Upper lobe of right lung (tissue), 1 donor: ENCODE measurements around the gene PODXL. TPM values are rescaled to one million over a fixed set of nuclear protein-coding genes. Genes with fewer than 3 reads are reported as not detected.
A peak's percentile ranks its signal among the peaks of the same experiment; 100 is the strongest.

Source experiments
- ATAC-seq: fragments of 200-7000 bp; cut with Tn5 transposase; one replicate; pipeline ENCODE4 v1.9.1; 2020; ENCODE audit warnings: mild to moderate bottlenecking, moderate library complexity
- DNase-seq: peaks from one replicate; pipeline ENCODE4 v3.0.0-alpha.2; 2020
- H3K27ac ChIP-seq: fragments of 200-600 bp; one replicate; pipeline ENCODE4 v1.8.0; 2022
- H3K27me3 ChIP-seq: fragments of 200-600 bp; one replicate; pipeline ENCODE4 v1.8.0; 2022; ENCODE audit warnings: mild to moderate bottlenecking
- H3K36me3 ChIP-seq: fragments of 200-600 bp; one replicate; pipeline ENCODE4 v1.8.0; 2022
- H3K4me1 ChIP-seq: fragments of 200-600 bp; one replicate; pipeline ENCODE4 v1.8.0; 2022
- H3K4me3 ChIP-seq: fragments of 200-600 bp; one replicate; pipeline ENCODE4 v1.8.0; 2022; ENCODE audit warnings: mild to moderate bottlenecking
- H3K9me3 ChIP-seq: fragments of 200-600 bp; one replicate; pipeline ENCODE4 v1.8.0; 2022
- intact Hi-C: fragments of 100-400 bp; cut with DNase I; formaldehyde crosslinking; loops from one replicate; pipeline ENCODE4 v1.11.0; 2022
- total RNA-seq: library from RNA; stranded (reverse); fragmentation: NEBNext Ultra II Directional; extraction: Animal tissue kit (Norgen Biotek cat#: 25700); gene quantifications from one replicate; pipeline ENCODE4 v1.2.1, GENCODE V29; 2021
- TF ChIP-seq, protein P1 (sequence below): fragments of 200-600 bp; IDR thresholded peaks from one replicate; pipeline ENCODE4 v1.8.0; 2022; ENCODE audit warnings: antibody characterized with exemption
- donor health status: DM: no; HTN: yes; CAD: no; lungs with severe emphysema.

PODXL gene
- total RNA-seq, 1 donor from 2014 or later, result 99.9 TPM

DNA sequence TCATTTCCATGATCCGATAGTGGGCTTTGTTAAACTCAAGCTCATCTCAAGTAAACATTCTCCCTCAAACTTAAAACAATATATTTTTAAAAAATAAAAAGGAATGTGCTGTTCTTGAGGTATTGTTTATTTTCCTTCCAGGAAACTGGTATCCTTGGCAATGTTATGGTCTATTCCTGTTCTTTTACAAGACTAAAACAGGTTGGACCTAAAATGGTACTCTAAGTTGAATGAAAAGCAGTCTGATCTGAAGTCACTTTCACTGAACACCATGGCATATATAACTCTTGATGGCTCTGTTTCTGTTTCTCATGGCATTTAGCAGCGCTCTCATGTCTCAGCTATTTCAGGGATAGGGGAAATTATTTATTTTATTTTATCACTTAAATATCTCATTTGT, 70.1 kb downstream of the PODXL start:
- H3K36me3 ChIP-seq, result peaks cover 22% of the 10 kb centered on the region
- no peaks in the 10 kb centered on the region for H3K4me1 ChIP-seq
- TF ChIP-seq, protein P1, sequence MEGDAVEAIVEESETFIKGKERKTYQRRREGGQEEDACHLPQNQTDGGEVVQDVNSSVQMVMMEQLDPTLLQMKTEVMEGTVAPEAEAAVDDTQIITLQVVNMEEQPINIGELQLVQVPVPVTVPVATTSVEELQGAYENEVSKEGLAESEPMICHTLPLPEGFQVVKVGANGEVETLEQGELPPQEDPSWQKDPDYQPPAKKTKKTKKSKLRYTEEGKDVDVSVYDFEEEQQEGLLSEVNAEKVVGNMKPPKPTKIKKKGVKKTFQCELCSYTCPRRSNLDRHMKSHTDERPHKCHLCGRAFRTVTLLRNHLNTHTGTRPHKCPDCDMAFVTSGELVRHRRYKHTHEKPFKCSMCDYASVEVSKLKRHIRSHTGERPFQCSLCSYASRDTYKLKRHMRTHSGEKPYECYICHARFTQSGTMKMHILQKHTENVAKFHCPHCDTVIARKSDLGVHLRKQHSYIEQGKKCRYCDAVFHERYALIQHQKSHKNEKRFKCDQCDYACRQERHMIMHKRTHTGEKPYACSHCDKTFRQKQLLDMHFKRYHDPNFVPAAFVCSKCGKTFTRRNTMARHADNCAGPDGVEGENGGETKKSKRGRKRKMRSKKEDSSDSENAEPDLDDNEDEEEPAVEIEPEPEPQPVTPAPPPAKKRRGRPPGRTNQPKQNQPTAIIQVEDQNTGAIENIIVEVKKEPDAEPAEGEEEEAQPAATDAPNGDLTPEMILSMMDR, result no peak
- no peak for DNase-seq
- no peak overlapping the region for H3K4me3 ChIP-seq
- intact Hi-C loops, result no loop called here
- H3K9me3 ChIP-seq, result no peaks in the 10 kb centered on the region
- no peak overlapping the region for H3K27ac ChIP-seq
- no peaks in the 10 kb centered on the region for H3K27me3 ChIP-seq
- no peak for ATAC-seq

DNA sequence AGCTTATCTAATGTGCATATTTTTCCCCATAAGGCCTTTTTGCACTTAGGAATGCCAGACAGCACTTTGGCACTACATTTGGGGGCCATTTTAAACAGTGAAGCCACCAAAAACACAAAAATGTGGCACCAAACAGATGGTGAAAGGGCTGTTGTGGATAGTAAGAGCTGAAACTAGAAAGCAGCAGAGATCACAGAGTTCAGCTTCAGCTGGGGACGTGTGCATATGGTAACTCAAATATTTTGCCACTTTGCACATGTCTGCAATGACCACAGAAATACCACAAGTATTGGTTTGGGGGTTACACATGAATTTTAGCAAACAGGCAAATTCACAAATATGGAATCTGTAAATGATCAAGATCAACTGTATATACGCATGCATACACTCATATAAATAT, 72.8 kb downstream of the PODXL start:
- peaks cover 14% of the 10 kb centered on the region for H3K4me1 ChIP-seq
- TF ChIP-seq, protein P1, result no peak
- H3K27ac ChIP-seq, result no peak overlapping the region
- intact Hi-C loops, result no loop called here
- DNase-seq (no peak), ATAC-seq (no peak)
- H3K36me3 ChIP-seq, result peaks cover 20% of the 10 kb centered on the region
- H3K9me3 ChIP-seq, result no peaks in the 10 kb centered on the region
- no peaks in the 10 kb centered on the region for H3K27me3 ChIP-seq
- no peak overlapping the region for H3K4me3 ChIP-seq

DNA sequence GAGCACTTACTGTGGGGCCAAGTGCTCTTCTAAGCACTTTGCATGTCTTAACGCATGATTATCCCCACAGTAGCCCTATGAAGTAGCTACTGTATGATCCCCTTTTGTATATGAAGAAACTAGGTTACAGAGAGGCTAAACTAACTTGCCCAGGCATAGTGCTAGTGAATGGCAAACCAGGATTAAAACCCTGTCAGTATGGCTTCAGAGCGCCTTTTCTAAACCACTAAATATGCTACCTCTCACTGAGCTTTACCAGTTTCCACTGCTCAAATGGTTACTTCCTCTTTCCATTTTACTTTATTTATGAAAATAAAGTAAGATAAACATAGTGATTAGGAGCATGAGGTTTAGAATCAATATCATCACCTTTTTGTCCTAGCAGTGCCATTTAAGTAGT, 73.6 kb downstream of the PODXL start:
- Histone ChIP-seq H3K4me1 (peaks cover 14% of the 10 kb centered on the region), H3K9me3 (no peaks in the 10 kb centered on the region), H3K36me3 (peaks cover 12% of the 10 kb centered on the region), H3K4me3 (no peak overlapping the region), H3K27me3 (no peaks in the 10 kb centered on the region), H3K27ac (no peak overlapping the region)
- DNase-seq, result no peak
- intact Hi-C loops, result no loop called here
- no peak for ATAC-seq
- TF ChIP-seq, protein P1, result no peak

DNA sequence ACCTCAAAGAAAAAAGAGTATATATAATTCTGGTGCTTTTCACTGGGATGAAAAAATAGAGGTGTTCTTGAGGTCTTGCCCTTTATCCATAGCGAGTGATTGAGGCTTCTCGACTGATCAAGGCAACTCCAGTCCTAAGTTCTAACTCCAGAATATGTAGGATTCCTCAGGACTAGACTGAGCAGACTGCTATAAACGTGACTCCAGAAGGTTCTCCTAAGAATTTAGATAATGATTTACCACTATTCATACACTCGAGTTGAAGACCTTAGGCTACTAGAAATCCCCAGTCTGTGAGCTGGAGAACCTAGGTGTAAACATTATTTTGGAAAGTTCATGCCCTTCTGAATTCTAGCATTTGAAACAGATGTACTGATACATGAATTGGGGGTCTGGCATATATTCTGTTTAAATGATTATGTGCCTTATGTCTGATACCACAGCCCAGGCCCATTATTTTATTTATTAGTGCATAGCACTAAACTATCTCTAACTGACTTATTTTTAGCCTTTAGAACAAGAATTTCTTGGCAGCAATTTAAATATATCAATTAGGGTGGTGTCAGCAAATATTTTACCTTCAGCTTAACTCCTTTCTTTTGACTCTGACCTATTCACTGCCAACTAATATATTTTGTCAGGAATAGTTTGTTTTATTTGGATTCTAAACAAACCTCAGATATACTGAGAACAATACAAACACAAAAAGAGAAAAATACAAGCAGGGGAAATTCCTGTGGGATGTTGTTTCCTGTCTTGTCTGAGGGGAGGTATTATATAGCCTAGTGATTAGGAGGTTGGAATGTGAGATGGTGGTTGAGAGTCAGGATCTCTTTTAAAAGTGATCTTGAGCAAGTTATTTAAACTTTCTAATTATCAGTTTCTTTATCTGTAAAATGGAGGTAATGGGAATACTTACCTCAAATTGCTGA, 75.8 kb downstream of the PODXL start:
- Histone ChIP-seq H3K27ac (no peak overlapping the region), H3K4me3 (no peak overlapping the region), H3K9me3 (no peaks in the 10 kb centered on the region), H3K27me3 (no peaks in the 10 kb centered on the region), H3K36me3 (peaks cover 3% of the 10 kb centered on the region), H3K4me1 (peaks cover 14% of the 10 kb centered on the region)
- TF ChIP-seq, protein P1, result no peak
- DNase-seq, result no peak
- ATAC-seq, result peak; percentile 74
- intact Hi-C loops, result no loop called here

DNA sequence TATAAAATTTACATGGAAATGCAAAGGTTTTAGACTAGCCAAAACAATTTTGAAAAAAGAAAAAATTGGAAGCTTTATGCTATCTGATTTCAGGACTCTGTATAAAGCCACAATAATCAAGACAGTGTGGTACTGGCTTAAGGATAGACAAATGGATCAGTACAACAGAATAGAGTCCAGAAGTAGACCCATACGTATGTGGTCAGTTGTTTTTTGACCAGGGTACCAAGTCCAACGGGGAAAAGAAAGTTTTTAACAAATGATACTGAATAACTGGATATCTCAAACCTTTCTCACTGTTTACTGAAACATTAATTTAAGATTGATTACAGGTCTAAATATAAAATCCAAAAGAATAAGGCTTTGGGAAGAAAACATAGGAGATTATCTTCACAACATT, 79.7 kb downstream of the PODXL start:
- no peaks in the 10 kb centered on the region for H3K9me3 ChIP-seq
- DNase-seq, result no peak
- no peak overlapping the region for H3K27ac ChIP-seq
- TF ChIP-seq, protein P1, result no peak
- H3K27me3 ChIP-seq, result no peaks in the 10 kb centered on the region
- peaks cover 8% of the 10 kb centered on the region for H3K36me3 ChIP-seq
- no peak overlapping the region for H3K4me3 ChIP-seq
- ATAC-seq, result no peak
- peaks cover 14% of the 10 kb centered on the region for H3K4me1 ChIP-seq
- intact Hi-C loops, result no loop called here
